Parathyroid adenoma (tissue), 2 donors: Measurements from ENCODE around the gene TUT7.

Experiments used
- H2AFZ ChIP-seq: fragments of 300-600 bp; sonication (generic); one replicate; pipeline ENCODE4 v1.7.0; 2017; ENCODE audit warnings: antibody characterized with exemption, mild to moderate bottlenecking
- H3K27ac ChIP-seq: fragments of 300-600 bp; sonication (generic); one replicate; pipeline ENCODE4 v1.7.0; 2017
- H3K27me3 ChIP-seq: fragments of 300-600 bp; sonication (generic); one replicate; pipeline ENCODE4 v1.7.0; 2017; ENCODE audit warnings: low read length; ENCODE audit not compliant: control insufficient read depth, insufficient read depth
- H3K36me3 ChIP-seq: fragments of 300-600 bp; sonication (generic); one replicate; pipeline ENCODE4 v1.7.0; 2017; ENCODE audit warnings: low read length; ENCODE audit not compliant: control insufficient read depth, insufficient read depth
- H3K4me1 ChIP-seq: fragments of 300-600 bp; sonication (generic); one replicate; pipeline ENCODE4 v1.7.0; 2017; ENCODE audit warnings: control low read depth
- H3K4me2 ChIP-seq: fragments of 300-600 bp; sonication (generic); one replicate; pipeline ENCODE4 v1.7.0; 2017; ENCODE audit warnings: low read length
- H3K4me3 ChIP-seq: fragments of 300-600 bp; sonication (generic); one replicate; pipeline ENCODE4 v1.7.0; 2017; ENCODE audit warnings: low read depth, low read length
- H3K79me2 ChIP-seq: fragments of 300-600 bp; sonication (generic); one replicate; pipeline ENCODE4 v1.7.0; 2017; ENCODE audit warnings: control low read depth
- H3K9ac ChIP-seq: fragments of 300-600 bp; sonication (generic); one replicate; pipeline ENCODE4 v1.7.0; 2017; ENCODE audit warnings: mild to moderate bottlenecking
- H3K9me3 ChIP-seq: fragments of 300-600 bp; sonication (generic); one replicate; pipeline ENCODE4 v1.7.0; 2017; ENCODE audit warnings: low read length; ENCODE audit not compliant: control insufficient read depth
- CTCF ChIP-seq: fragments of 300-600 bp; sonication (generic); IDR thresholded peaks from one replicate; pipeline ENCODE4 v1.7.0; 2017; ENCODE audit warnings: antibody characterized with exemption, mild to moderate bottlenecking
- donor health status: primary hyperparathyroidism.

Gene TUT7

GRCh38 chr9:86248746-86249145 lies 105.5 kb downstream of the TUT7 start:
- H3K9me3 ChIP-seq, result no peaks in the 10 kb centered on the region
- H3K4me1 ChIP-seq, result no peaks in the 10 kb centered on the region
- H3K79me2 ChIP-seq, result no peaks in the 10 kb centered on the region
- H3K4me2 ChIP-seq, result no peak overlapping the region
- TF ChIP-seq CTCF, result no peak
- H3K27ac ChIP-seq, result no peak overlapping the region
- no peaks in the 10 kb centered on the region for H3K27me3 ChIP-seq
- H3K9ac ChIP-seq, result no peak overlapping the region
- no peaks in the 10 kb centered on the region for H3K36me3 ChIP-seq
- no peak overlapping the region for H3K4me3 ChIP-seq
- no peak overlapping the region for H2AFZ ChIP-seq

GRCh38 chr9:86246752-86247161 lies 107.5 kb downstream of the TUT7 start:
- Histone ChIP-seq H3K4me1 (no peaks in the 10 kb centered on the region), H2AFZ (no peak overlapping the region), H3K36me3 (no peaks in the 10 kb centered on the region), H3K27me3 (no peaks in the 10 kb centered on the region), H3K27ac (no peak overlapping the region), H3K9ac (no peak overlapping the region), H3K79me2 (no peaks in the 10 kb centered on the region), H3K4me2 (no peak overlapping the region), H3K4me3 (no peak overlapping the region), H3K9me3 (no peaks in the 10 kb centered on the region)
- TF ChIP-seq CTCF, result no peak

- Histone ChIP-seq H3K27me3 (no peaks in the 10 kb centered on the region), H3K9me3 (no peaks in the 10 kb centered on the region), H3K4me1 (peaks cover 5% of the 10 kb centered on the region), H3K4me2 (no peak overlapping the region), H3K4me3 (no peak overlapping the region), H2AFZ (no peak overlapping the region), H3K27ac (no peak overlapping the region), H3K79me2 (no peaks in the 10 kb centered on the region), H3K36me3 (no peaks in the 10 kb centered on the region), H3K9ac (no peak overlapping the region)
- TF ChIP-seq CTCF, result no peak
Measured at GRCh38 chr9:86242071-86242470, 112.1 kb downstream of the TUT7 start.

- no peak overlapping the region for H3K27ac ChIP-seq
- no peaks in the 10 kb centered on the region for H3K36me3 ChIP-seq
- H3K9me3 ChIP-seq, result no peaks in the 10 kb centered on the region
- H3K79me2 ChIP-seq, result no peaks in the 10 kb centered on the region
- H3K4me2 ChIP-seq, result no peak overlapping the region
- H3K27me3 ChIP-seq, result no peaks in the 10 kb centered on the region
- no peak for TF ChIP-seq CTCF
- peaks cover 5% of the 10 kb centered on the region for H3K4me1 ChIP-seq
- H3K4me3 ChIP-seq, result no peak overlapping the region
- H3K9ac ChIP-seq, result no peak overlapping the region
- no peak overlapping the region for H2AFZ ChIP-seq
Measured at GRCh38 chr9:86241216-86241615, 113.0 kb downstream of the TUT7 start.

GRCh38 chr9:86238861-86239770 lies 115.1 kb downstream of the TUT7 start:
- TF ChIP-seq CTCF, result no peak
- no peak overlapping the region for H2AFZ ChIP-seq
- no peaks in the 10 kb centered on the region for H3K27me3 ChIP-seq
- H3K27ac ChIP-seq, result no peak overlapping the region
- H3K9me3 ChIP-seq, result no peaks in the 10 kb centered on the region
- no peak overlapping the region for H3K4me2 ChIP-seq
- no peaks in the 10 kb centered on the region for H3K36me3 ChIP-seq
- no peaks in the 10 kb centered on the region for H3K79me2 ChIP-seq
- H3K4me1 ChIP-seq, result peaks cover 5% of the 10 kb centered on the region
- no peak overlapping the region for H3K4me3 ChIP-seq
- H3K9ac ChIP-seq, result no peak overlapping the region
